ENCODE data around the gene WDR70.

The WDR70 gene

DNA sequence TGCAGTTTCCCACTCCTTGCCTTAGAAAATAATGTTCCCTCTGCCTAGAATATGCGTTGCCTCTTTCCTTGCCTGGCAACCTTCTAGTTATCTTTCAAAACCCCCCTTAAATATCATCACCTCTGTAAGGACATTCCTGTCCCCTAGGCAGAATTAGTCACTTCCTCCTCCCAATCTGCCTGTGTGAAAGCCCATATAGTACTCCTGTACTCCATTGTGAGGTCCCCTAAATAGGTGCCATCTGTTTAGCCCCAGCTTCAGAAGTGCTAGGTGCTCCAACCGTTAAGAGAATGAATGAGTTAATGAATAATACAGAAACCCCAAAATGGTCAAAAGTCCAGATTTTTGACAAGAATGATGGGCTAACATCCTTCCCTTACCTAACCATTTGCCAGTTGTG is 279.3 kb downstream of the WDR70 start:
- ChIA-PET CTCF (no interaction called here), POLR2A (no interaction called here)
- DNase-seq (ENCODE audit: extremely low spot score), result no peak
- TF ChIP-seq BHLHE40 (IDR thresholded peaks at IDR 0.05; ENCODE audit: borderline replicate concordance), result no peak
- TF ChIP-seq SP1 (IDR thresholded peaks at IDR 0.05), result no peak
- TF ChIP-seq FOXK2 (IDR thresholded peaks at IDR 0.05), result no peak
- no peak for TF ChIP-seq CTBP1 (IDR thresholded peaks at IDR 0.05; ENCODE audit: borderline replicate concordance)
- TF ChIP-seq TARDBP (IDR thresholded peaks at IDR 0.05), result no peak

DNA sequence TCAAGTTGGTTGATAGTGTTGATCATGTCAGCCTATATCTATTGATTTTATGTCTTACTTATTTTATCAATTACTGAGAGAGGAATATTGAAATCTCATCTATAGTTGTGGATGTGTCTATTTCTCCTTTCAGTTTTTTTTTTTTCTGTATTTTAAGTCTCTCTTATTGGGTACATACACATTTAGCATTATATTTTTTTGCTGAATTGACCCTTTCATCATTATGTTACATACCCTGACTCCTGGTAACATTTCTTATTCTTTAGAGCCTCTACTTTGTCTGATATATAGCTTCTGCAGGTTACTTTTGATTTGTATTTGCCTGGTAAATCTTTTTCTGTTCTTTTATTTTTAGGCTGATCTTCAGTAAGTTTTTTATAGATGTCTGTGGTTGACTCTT is 281.2 kb downstream of the WDR70 start:
- CTCF ChIA-PET, result no interaction called here
- no peak for DNase-seq (ENCODE audit: extremely low spot score)
- POLR2A ChIA-PET, result no interaction called here
- TF ChIP-seq L3MBTL2 (conservative IDR thresholded peaks at IDR 0.05) (no peak), BHLHE40 (IDR thresholded peaks at IDR 0.05; ENCODE audit: borderline replicate concordance) (no peak), ZNF384 (IDR thresholded peaks at IDR 0.05) (no peak), FOXA1 (IDR thresholded peaks at IDR 0.05) (no peak), FOXM1 (IDR thresholded peaks at IDR 0.05; ENCODE audit: borderline replicate concordance) (no peak), TARDBP (IDR thresholded peaks at IDR 0.05) (no peak), SP1 (IDR thresholded peaks at IDR 0.05) (no peak), HDGF (IDR thresholded peaks at IDR 0.05; ENCODE audit: borderline replicate concordance) (no peak), ARNT (IDR thresholded peaks at IDR 0.05) (no peak), SUZ12 (IDR thresholded peaks at IDR 0.05) (no peak), ELF4 (IDR thresholded peaks at IDR 0.05) (no peak), CTBP1 (IDR thresholded peaks at IDR 0.05; ENCODE audit: borderline replicate concordance) (no peak), NFRKB (IDR thresholded peaks at IDR 0.05) (no peak), FOXK2 (IDR thresholded peaks at IDR 0.05) (no peak), LEF1 (IDR thresholded peaks at IDR 0.05; ENCODE audit: borderline replicate concordance) (no peak)
- TF ChIP-seq, protein P1, sequence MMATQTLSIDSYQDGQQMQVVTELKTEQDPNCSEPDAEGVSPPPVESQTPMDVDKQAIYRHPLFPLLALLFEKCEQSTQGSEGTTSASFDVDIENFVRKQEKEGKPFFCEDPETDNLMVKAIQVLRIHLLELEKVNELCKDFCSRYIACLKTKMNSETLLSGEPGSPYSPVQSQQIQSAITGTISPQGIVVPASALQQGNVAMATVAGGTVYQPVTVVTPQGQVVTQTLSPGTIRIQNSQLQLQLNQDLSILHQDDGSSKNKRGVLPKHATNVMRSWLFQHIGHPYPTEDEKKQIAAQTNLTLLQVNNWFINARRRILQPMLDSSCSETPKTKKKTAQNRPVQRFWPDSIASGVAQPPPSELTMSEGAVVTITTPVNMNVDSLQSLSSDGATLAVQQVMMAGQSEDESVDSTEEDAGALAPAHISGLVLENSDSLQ (IDR thresholded peaks at IDR 0.05), result no peak

DNA sequence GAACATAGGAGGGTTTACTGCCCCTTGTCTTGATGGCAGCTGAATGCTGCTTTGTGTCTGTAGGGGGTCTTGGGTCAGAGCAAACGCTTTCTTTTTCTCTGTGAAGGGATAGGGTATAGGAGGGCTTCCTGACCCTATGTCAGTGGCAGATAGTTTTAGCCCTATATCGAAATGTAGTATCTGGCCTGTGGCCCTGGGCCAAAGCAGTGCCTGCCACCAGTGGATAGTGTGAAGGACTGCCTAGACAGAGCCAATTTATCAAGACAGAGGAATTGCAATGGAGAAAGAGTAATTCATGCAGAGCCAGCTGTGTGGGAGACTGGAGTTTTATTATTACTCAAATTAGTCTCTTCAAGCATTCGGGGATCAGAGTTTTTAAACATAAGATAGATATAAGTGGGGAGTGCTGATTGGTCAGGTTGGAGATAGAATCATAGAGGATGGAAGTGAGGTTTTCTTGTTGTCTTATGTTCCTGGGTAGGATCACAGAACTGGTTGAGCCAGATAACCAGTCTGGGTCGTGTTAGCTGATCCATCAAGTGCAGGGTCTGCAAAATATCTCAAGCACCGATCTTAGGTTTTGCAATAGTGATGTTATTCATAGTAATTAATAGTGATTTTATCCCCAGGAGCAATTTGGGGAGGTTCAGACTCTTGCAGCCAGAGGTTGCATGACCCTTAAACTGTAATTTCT is 282.3 kb downstream of the WDR70 start:
- DNase-seq (ENCODE audit: extremely low spot score), result no peak
- TF ChIP-seq HDGF (IDR thresholded peaks at IDR 0.05; ENCODE audit: borderline replicate concordance), result no peak
- TF ChIP-seq NFRKB (IDR thresholded peaks at IDR 0.05), result no peak
- TF ChIP-seq CTBP1 (IDR thresholded peaks at IDR 0.05; ENCODE audit: borderline replicate concordance), result no peak
- TF ChIP-seq ELF4 (IDR thresholded peaks at IDR 0.05), result no peak
- TF ChIP-seq LEF1 (IDR thresholded peaks at IDR 0.05; ENCODE audit: borderline replicate concordance), result no peak
- TF ChIP-seq BHLHE40 (IDR thresholded peaks at IDR 0.05; ENCODE audit: borderline replicate concordance), result no peak
- no peak for TF ChIP-seq SUZ12 (IDR thresholded peaks at IDR 0.05)
- TF ChIP-seq L3MBTL2 (conservative IDR thresholded peaks at IDR 0.05), result no peak
- TF ChIP-seq FOXA1 (IDR thresholded peaks at IDR 0.05), result no peak
- TF ChIP-seq TARDBP (IDR thresholded peaks at IDR 0.05), result no peak
- ChIA-PET CTCF (no interaction called here), POLR2A (no interaction called here)

DNA sequence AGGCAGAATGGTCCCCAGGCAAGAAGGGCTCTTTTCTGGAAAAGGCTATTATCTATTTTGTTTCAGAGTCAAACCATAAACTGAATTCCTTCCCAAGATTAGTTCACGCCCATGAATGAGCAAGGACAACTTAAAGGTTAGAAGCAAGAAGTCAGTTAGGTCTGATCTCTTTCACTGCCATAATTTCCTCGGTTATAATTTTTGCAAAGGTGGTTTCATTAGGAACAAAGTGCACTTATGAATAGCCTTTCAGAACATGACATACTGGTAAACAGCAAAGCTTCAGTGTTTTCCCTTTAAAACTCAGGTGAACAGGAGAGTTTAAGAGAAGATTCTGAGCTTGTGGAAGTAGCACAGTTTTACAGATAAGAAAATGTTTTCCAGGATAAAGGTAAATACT is 282.8 kb downstream of the WDR70 start:
- no peak for TF ChIP-seq CTBP1 (IDR thresholded peaks at IDR 0.05; ENCODE audit: borderline replicate concordance)
- no peak for TF ChIP-seq SUZ12 (IDR thresholded peaks at IDR 0.05)
- TF ChIP-seq L3MBTL2 (conservative IDR thresholded peaks at IDR 0.05), result no peak
- TF ChIP-seq, protein P1 (IDR thresholded peaks at IDR 0.05), result no peak
- TF ChIP-seq FOXM1 (IDR thresholded peaks at IDR 0.05; ENCODE audit: borderline replicate concordance), result no peak
- TF ChIP-seq LEF1 (IDR thresholded peaks at IDR 0.05; ENCODE audit: borderline replicate concordance), result no peak
- CTCF ChIA-PET, result no interaction called here
- DNase-seq (ENCODE audit: extremely low spot score), result no peak
- POLR2A ChIA-PET, result no interaction called here

DNA sequence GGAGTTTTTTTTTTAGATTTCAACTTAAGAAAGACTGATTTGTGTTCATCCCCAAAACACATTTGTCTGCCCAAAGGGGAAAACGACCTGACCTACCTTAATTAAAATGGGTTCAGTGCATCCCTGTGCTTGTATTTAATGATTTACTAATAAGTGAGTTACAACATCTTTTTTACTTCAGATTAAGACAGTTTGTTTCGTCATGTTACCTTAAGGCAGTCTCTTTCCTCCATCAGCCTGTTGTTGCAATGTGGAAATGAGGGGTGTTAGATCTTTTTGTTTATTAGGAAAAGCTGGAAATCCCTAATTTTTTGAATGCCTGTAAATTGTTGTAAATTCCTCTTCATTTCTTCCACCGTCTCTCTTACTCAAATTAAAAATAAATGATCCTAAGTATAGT is 283.2 kb downstream of the WDR70 start:
- no peak for DNase-seq (ENCODE audit: extremely low spot score)
- ChIA-PET POLR2A (no interaction called here), CTCF (no interaction called here)
- no peak for TF ChIP-seq SUZ12 (IDR thresholded peaks at IDR 0.05)
- TF ChIP-seq HDGF (IDR thresholded peaks at IDR 0.05; ENCODE audit: borderline replicate concordance), result no peak
- no peak for TF ChIP-seq SP1 (IDR thresholded peaks at IDR 0.05)
- no peak for TF ChIP-seq ELF4 (IDR thresholded peaks at IDR 0.05)
- TF ChIP-seq, protein P1 (IDR thresholded peaks at IDR 0.05), result no peak

DNA sequence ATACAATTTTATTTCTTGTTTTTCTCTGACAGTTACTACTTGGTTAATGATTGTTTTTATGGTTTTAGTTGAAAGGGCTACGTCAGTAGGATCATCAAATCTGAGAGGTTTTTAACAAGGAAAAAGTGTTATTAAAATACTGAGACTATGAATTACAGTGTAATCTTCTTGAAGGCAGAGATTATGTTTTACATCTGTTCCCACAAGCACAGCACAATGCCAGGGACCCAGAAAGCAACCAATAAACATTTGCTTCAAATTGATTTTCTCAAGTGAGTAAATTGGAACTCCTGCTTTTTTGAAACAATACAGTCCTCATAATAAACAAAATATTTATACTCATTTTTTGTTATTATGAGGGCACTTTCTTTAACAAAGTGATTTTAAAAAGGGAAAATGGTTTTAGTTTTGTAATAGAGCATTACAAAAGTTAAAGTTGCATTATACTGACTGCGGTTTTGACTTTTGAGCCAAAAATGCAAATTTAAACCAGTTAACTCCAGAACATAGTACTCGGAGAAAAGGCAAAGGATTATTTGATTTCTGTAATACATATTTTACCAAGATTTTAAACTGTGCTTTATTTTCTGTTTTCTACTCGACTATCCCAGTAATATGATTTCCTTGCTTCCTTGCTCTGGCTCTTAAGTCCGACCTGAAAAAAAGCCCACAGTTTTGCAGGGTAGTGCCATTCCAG is 283.8 kb downstream of the WDR70 start:
- CTCF ChIA-PET, result no interaction called here
- POLR2A ChIA-PET, result no interaction called here
- DNase-seq (ENCODE audit: extremely low spot score), result no peak
- TF ChIP-seq, protein P1 (IDR thresholded peaks at IDR 0.05), result no peak
- no peak for TF ChIP-seq FOXM1 (IDR thresholded peaks at IDR 0.05; ENCODE audit: borderline replicate concordance)
- TF ChIP-seq ELF4 (IDR thresholded peaks at IDR 0.05), result no peak
- TF ChIP-seq CTBP1 (IDR thresholded peaks at IDR 0.05; ENCODE audit: borderline replicate concordance), result no peak
- no peak for TF ChIP-seq FOXA1 (IDR thresholded peaks at IDR 0.05)
- no peak for TF ChIP-seq BHLHE40 (IDR thresholded peaks at IDR 0.05; ENCODE audit: borderline replicate concordance)
- no peak for TF ChIP-seq ZNF384 (IDR thresholded peaks at IDR 0.05)
- no peak for TF ChIP-seq ARNT (IDR thresholded peaks at IDR 0.05)
- TF ChIP-seq SUZ12 (IDR thresholded peaks at IDR 0.05), result no peak
- no peak for TF ChIP-seq FOXK2 (IDR thresholded peaks at IDR 0.05)
- no peak for TF ChIP-seq NFRKB (IDR thresholded peaks at IDR 0.05)
- no peak for TF ChIP-seq SP1 (IDR thresholded peaks at IDR 0.05)
- no peak for TF ChIP-seq HDGF (IDR thresholded peaks at IDR 0.05; ENCODE audit: borderline replicate concordance)

All from HEK293T (cell line).